Body of pancreas (tissue), 4 donors: ENCODE results near the gene RNF180. TPM values are rescaled to one million over a fixed set of nuclear protein-coding genes. Genes with fewer than 3 reads are reported as not detected.

ENCODE experiments used
- ATAC-seq: fragments of 150-250 bp; one replicate; pipeline ENCODE4 v1.9.1; 2016
- DNase-seq, 4 donors: peaks; one replicate each; pipeline ENCODE4 v3.0.0-alpha.2; 2019
- H3K27ac ChIP-seq, 4 donors: fragments of 200-600 bp; sonication (generic); 1 replicate in 3 of 4; 2 replicates in 1 of 4; pipeline versions ENCODE4 v1.5.1 to v1.6.1; 2016 to 2019; ENCODE audit warnings: mild to moderate bottlenecking in 1 of 4, mixed read lengths in 1 of 4, moderate library complexity in 1 of 4
- H3K27me3 ChIP-seq, 2 donors: fragments of 200-600 bp; sonication (generic); one replicate each; pipeline ENCODE4 v1.6.0; 2016; ENCODE audit warnings: mild to moderate bottlenecking in 1 of 2
- H3K36me3 ChIP-seq, 2 donors: fragments of 200-600 bp; sonication (generic); replicated peaks in 1 of 2; 2 replicates each; pipeline ENCODE4 v1.5.1; 2016; ENCODE audit warnings: low read depth in 2 of 2; ENCODE audit not compliant: insufficient read depth in 1 of 2
- H3K4me1 ChIP-seq: fragments of 200-600 bp; sonication (generic); one replicate; pipeline ENCODE4 v1.6.0; 2016
- H3K4me3 ChIP-seq, 2 donors: fragments of 200-600 bp; sonication (generic); 1 replicate in 1 of 2; 2 replicates in 1 of 2; pipeline ENCODE4 v1.5.1; 2016 to 2019
- H3K9me3 ChIP-seq, 3 donors: fragments of 200-600 bp; sonication (generic); 1 replicate in 2 of 3; 2 replicates in 1 of 3; pipeline ENCODE4 v1.5.1; 2016
- POLR2A ChIP-seq, 3 donors: fragments of 450-650 bp; IDR thresholded peaks; one replicate each; pipeline ENCODE4 v1.6.1; 2016; ENCODE audit warnings: antibody characterized with exemption in 3 of 3, mild to moderate bottlenecking in 2 of 3
- WGBS, 2 donors: methylation state at CpG; one replicate each; pipeline ENCODE4 v1.1.5; 2017; 5-methylcytosine and 5-hydroxymethylcytosine counted together
- intact Hi-C: fragments of 100-400 bp; cut with DNase I; formaldehyde crosslinking; loops from one replicate; pipeline ENCODE4 v1.15.1; 2023
- total RNA-seq, 2 donors: library from RNA; depleted of rRNA; stranded (reverse); fragments of >200 nt; gene quantifications; one replicate each; pipeline ENCODE4 v1.1.0, GENCODE V29; 2016
- TF ChIP-seq, protein P1 (sequence below), 7 experiments: fragments of 450-650 bp in 4 of 7; fragments of 200-600 bp in 3 of 7; sonication (generic) in 3 of 7; IDR thresholded peaks; one replicate each; pipeline ENCODE4 v1.5.1; 2016 to 2019; ENCODE audit warnings: antibody characterized with exemption in 7 of 7

RNF180 gene
- total RNA-seq, 2 donors from 2014 or later, result 9.2 to 13.2 TPM

DNA sequence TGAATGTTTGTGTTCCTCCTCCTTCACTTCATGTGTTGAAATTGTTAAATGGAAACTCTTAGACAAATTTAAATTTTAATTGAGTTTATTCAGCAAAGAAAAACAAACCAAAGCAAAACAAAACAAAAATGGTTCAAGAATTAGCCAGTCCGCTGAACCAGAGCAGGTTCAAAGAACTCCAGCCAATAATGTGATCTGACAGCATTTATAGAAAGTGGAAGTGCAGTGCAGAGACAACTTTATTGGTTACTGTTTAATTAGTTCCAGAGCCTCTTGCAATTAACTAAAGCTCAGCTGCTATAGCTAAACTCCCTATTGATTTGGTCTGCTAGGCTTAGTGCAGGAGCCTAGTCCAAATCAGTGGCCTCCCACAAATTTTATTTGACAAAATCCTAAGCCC, 132.9 kb downstream of the RNF180 start:
- DNase-seq, result no peak
- ATAC-seq, result no peak
- no peak for TF ChIP-seq POLR2A (IDR thresholded peaks at IDR 0.05)
- TF ChIP-seq, protein P1, sequence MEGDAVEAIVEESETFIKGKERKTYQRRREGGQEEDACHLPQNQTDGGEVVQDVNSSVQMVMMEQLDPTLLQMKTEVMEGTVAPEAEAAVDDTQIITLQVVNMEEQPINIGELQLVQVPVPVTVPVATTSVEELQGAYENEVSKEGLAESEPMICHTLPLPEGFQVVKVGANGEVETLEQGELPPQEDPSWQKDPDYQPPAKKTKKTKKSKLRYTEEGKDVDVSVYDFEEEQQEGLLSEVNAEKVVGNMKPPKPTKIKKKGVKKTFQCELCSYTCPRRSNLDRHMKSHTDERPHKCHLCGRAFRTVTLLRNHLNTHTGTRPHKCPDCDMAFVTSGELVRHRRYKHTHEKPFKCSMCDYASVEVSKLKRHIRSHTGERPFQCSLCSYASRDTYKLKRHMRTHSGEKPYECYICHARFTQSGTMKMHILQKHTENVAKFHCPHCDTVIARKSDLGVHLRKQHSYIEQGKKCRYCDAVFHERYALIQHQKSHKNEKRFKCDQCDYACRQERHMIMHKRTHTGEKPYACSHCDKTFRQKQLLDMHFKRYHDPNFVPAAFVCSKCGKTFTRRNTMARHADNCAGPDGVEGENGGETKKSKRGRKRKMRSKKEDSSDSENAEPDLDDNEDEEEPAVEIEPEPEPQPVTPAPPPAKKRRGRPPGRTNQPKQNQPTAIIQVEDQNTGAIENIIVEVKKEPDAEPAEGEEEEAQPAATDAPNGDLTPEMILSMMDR (IDR thresholded peaks at IDR 0.05), result no peak
- WGBS, 2 donors, result 82 to 94% methylated on average over 1 of the region's 1 CpG
- no peaks in the 10 kb centered on the region for H3K9me3 ChIP-seq
- H3K36me3 ChIP-seq, result no peaks in the 10 kb centered on the region
- H3K4me3 ChIP-seq, result no peak overlapping the region
- no peak overlapping the region for H3K27ac ChIP-seq
- intact Hi-C loops, result no loop called here
- H3K27me3 ChIP-seq, result no peaks in the 10 kb centered on the region
- no peaks in the 10 kb centered on the region for H3K4me1 ChIP-seq

DNA sequence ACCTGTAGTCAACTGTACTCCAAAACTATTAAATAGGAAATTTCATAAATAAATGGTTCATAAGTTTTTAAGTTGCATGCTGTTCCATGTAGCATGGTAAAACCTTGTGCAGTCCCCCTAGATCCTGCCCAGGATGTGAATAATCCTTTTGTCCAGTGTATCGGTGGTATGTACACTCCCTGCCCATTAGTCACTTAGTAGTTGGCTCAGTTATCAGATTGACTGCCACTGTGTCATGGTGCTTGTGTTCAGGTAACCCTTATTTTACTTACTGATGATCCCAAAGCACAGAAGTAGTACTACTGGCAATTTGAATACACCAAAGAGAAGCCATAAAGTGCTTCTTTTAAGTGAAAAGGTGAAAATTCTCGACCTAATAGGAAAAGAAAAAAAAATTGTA, 134.2 kb downstream of the RNF180 start:
- Histone ChIP-seq H3K4me1 (no peaks in the 10 kb centered on the region), H3K27me3 (no peaks in the 10 kb centered on the region), H3K36me3 (no peaks in the 10 kb centered on the region), H3K9me3 (no peaks in the 10 kb centered on the region), H3K27ac (no peak overlapping the region), H3K4me3 (no peak overlapping the region)
- intact Hi-C loops, result no loop called here
- TF ChIP-seq, protein P1 (IDR thresholded peaks at IDR 0.05), result no peak
- no peak for TF ChIP-seq POLR2A (IDR thresholded peaks at IDR 0.05)
- no peak for ATAC-seq
- 41 to 49% methylated on average over 2 of the region's 2 CpGs for WGBS, 2 donors
- DNase-seq, result no peak

DNA sequence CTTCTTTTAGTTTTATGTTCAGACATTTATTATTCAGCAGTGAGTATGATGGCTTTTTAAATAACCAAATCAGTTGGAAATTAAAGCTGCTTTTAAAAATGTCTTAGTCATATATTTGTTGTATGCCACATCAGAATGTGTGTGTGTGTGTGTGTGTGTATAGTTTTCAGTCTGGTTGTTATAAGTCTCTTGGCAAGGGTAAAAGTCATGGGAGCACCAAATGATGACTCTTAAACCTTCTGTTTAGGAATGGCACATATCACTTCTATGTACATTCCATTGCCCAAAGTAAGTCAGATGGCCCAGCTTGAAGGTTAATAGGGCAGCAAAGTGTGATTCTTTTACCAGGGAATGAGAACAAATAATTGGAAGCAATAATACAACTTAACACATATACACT, 135.9 kb downstream of the RNF180 start:
- DNase-seq (no peak), ATAC-seq (no peak)
- H3K9me3 ChIP-seq, result no peaks in the 10 kb centered on the region
- no peaks in the 10 kb centered on the region for H3K4me1 ChIP-seq
- TF ChIP-seq, protein P1 (IDR thresholded peaks at IDR 0.05), result no peak
- no peak for TF ChIP-seq POLR2A (IDR thresholded peaks at IDR 0.05)
- H3K27ac ChIP-seq, result no peak overlapping the region
- H3K4me3 ChIP-seq, result no peak overlapping the region
- no peaks in the 10 kb centered on the region for H3K36me3 ChIP-seq
- intact Hi-C loops, result no loop called here
- H3K27me3 ChIP-seq, result no peaks in the 10 kb centered on the region

DNA sequence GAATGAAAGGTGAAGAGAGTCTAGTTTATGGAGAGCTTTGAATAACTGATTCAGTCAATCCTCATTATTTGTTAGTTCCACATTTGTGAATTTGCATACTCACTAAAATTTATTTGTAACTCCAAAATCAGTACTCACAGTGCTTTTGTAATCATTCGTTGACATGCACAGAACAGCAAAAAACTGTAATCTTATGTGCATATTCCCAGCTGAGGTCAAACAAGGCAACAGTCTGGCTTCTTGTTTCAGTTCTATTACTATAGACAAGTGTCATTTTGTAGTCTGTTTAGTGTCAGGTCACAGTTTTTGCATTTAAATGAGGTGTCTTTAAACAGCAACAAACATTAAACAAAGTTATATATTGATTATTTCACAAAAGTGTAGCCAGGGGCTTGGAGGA, 142.5 kb downstream of the RNF180 start:
- WGBS, 2 donors, result 9 to 24% methylated on average over 1 of the region's 1 CpG
- Histone ChIP-seq H3K27me3 (no peaks in the 10 kb centered on the region), H3K9me3 (no peaks in the 10 kb centered on the region), H3K4me3 (no peak overlapping the region), H3K27ac (no peak overlapping the region), H3K36me3 (no peaks in the 10 kb centered on the region), H3K4me1 (no peaks in the 10 kb centered on the region)
- intact Hi-C loops, result no loop called here
- ATAC-seq (no peak), DNase-seq (no peak)
- TF ChIP-seq POLR2A (IDR thresholded peaks at IDR 0.05), result no peak
- TF ChIP-seq, protein P1 (IDR thresholded peaks at IDR 0.05), result no peak

- intact Hi-C loops, result no loop called here
- no peak for DNase-seq
- Histone ChIP-seq H3K4me1 (no peaks in the 10 kb centered on the region), H3K9me3 (no peaks in the 10 kb centered on the region), H3K27me3 (no peaks in the 10 kb centered on the region), H3K4me3 (no peak overlapping the region), H3K27ac (no peak overlapping the region), H3K36me3 (no peaks in the 10 kb centered on the region)
- WGBS, 2 donors, result 87 to 94% methylated on average over 4 of the region's 4 CpGs
- ATAC-seq, result no peak
- no peak for TF ChIP-seq POLR2A (IDR thresholded peaks at IDR 0.05)
- TF ChIP-seq, protein P1 (IDR thresholded peaks at IDR 0.05), result no peak
Measured at GRCh38 chr5:64312491-64312890, 146.8 kb downstream of the RNF180 start.
